Uterus (tissue), 4 donors: ENCODE data around the gene PNKD. TPM values are rescaled to one million over a fixed set of nuclear protein-coding genes. Genes with fewer than 3 reads are reported as not detected.

Experiments
- DNase-seq, 2 donors: peaks; one replicate each; pipeline ENCODE4 v3.0.0-alpha.2; 2019 to 2020
- H3K27ac ChIP-seq, 2 donors: fragments of 200-600 bp; sonication (generic); 1 replicate in 1 of 2; 2 replicates in 1 of 2; pipeline ENCODE4 v1.5.1; 2016 to 2018
- H3K27me3 ChIP-seq, 2 donors: fragments of 200-600 bp; sonication (generic); one replicate each; pipeline ENCODE4 v1.5.1; 2018 to 2019; ENCODE audit warnings: control low read depth in 1 of 2
- H3K36me3 ChIP-seq, 2 donors: fragments of 200-600 bp; sonication (generic); one replicate each; pipeline ENCODE4 v1.5.1; 2019; ENCODE audit warnings: control low read depth in 1 of 2
- H3K4me1 ChIP-seq, 2 donors: fragments of 200-600 bp; sonication (generic); one replicate each; pipeline ENCODE4 v1.5.1; 2018 to 2019; ENCODE audit warnings: control low read depth in 1 of 2
- H3K4me3 ChIP-seq, 2 donors: fragments of 200-600 bp; sonication (generic); 1 replicate in 1 of 2; 2 replicates in 1 of 2; pipeline ENCODE4 v1.5.1; 2018 to 2019; ENCODE audit warnings: mild to moderate bottlenecking in 1 of 2
- H3K9me3 ChIP-seq, 2 donors: fragments of 200-600 bp; sonication (generic); one replicate each; pipeline ENCODE4 v1.5.1; 2019; ENCODE audit warnings: control low read depth in 1 of 2
- CTCF ChIP-seq, 4 experiments: fragments of 200-600 bp in 2 of 4; fragments of 450-650 bp in 2 of 4; sonication (generic) in 2 of 4; IDR thresholded peaks; one replicate each; pipeline ENCODE4 v1.5.1; 2016 to 2019; ENCODE audit warnings: antibody characterized with exemption in 4 of 4, mild to moderate bottlenecking in 2 of 4, moderate library complexity in 1 of 4
- POLR2A ChIP-seq, 2 donors: fragments of 450-650 bp; IDR thresholded peaks; one replicate each; pipeline ENCODE4 v1.6.1; 2016; ENCODE audit warnings: antibody characterized with exemption in 2 of 2, mild to moderate bottlenecking in 1 of 2, moderate library complexity in 1 of 2
- intact Hi-C: fragments of 100-400 bp; cut with DNase I; formaldehyde crosslinking; loops from one replicate; pipeline ENCODE4 v1.15.1; 2023; ENCODE audit warnings: low total_unique reads
- total RNA-seq, 4 donors: library from RNA; depleted of rRNA in 3 of 4; stranded (reverse); fragments of >200 nt in 3 of 4; gene quantifications; one replicate each; pipeline versions ENCODE4 v1.1.0 to v1.2.4, GENCODE V29; 2014 to 2023
- donor health status: DM: yes; HTN: yes; CAD: no.

The PNKD gene
- total RNA-seq, 4 donors from 2014 or later: 11.8 to 47.8 (median 31.7) TPM

- Histone ChIP-seq H3K4me1 (peaks cover 5 to 24% of the 10 kb centered on the region in 2 donors), H3K27me3 (no peaks in the 10 kb centered on the region), H3K27ac (peak within 1 kb of the TSS; percentile 98 to 100), H3K9me3 (no peaks in the 10 kb centered on the region), H3K36me3 (no peaks in the 10 kb centered on the region), H3K4me3 (peak within 1 kb of the TSS; percentile 84 to 97)
- TF ChIP-seq CTCF (IDR thresholded peaks at IDR 0.05): peak; percentile 66 to 96 (median 94)
- TF ChIP-seq POLR2A (IDR thresholded peaks at IDR 0.05): peak; percentile 88
- intact Hi-C loops: loop anchor here (10.0 kb wide), 1 partner anchor 102 kb away; the partner anchor contains the start of gene CTDSP1
- DNase-seq: peak; percentile 75 to 86
Observed at GRCh38 chr2:218292048-218293014, 22.0 kb downstream of the PNKD start, which contains the start of gene TMBIM1. TMBIM1 (minus strand) TSS chr2:218292503; CDS start chr2:218282141, 10,362 bp downstream.

DNA sequence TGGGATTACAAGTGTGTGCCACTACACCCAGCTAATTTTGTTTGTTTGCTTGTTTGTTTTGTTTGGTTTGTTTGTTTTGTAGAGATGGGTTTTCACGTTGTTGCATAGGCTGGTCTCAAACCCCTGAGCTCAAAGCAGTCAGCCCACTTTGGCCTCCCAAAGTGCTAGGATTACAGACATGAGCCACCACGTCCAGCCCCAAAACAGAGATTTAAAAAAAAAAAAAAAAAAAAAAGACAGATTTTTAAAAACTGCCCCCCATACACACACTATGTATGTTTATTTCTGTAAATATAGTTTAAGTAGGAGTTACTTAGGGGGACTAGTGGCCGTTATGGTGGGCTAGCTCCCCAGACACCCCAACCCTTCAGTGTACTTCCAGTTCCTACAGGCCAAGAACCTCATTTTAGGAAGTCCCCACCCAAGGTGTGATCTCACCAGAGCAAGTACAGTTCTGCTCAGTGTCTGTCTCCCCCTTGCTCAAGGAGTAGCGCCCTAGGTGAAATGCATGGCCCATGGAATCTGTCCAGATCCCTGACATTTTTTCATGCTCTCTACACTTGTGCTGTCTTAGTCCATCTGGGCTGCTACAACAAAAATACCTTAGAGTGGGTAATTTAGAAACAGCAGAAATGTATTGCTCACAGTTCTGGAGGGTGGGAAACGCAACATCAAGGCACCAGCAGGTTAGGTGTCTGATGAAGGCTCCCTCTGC, 23.6 kb downstream of the PNKD start:
- H3K27ac ChIP-seq: peak overlapping the region in 1 of 2 donors; percentile 98
- intact Hi-C loops: loop anchor here (10.0 kb wide), 1 partner anchor 101 kb away; the partner anchor contains the start of gene CTDSP1
- TF ChIP-seq CTCF (IDR thresholded peaks at IDR 0.05) (no peak), POLR2A (IDR thresholded peaks at IDR 0.05) (no peak)
- DNase-seq: no peak
- no peaks in the 10 kb centered on the region for H3K9me3 ChIP-seq
- H3K4me3 ChIP-seq: no peak overlapping the region
- H3K36me3 ChIP-seq: no peaks in the 10 kb centered on the region
- no peaks in the 10 kb centered on the region for H3K27me3 ChIP-seq
- peaks cover 5 to 20% of the 10 kb centered on the region in 2 donors for H3K4me1 ChIP-seq

- H3K9me3 ChIP-seq: no peaks in the 10 kb centered on the region
- no peaks in the 10 kb centered on the region for H3K27me3 ChIP-seq
- H3K36me3 ChIP-seq: no peaks in the 10 kb centered on the region
- H3K4me3 ChIP-seq: no peak overlapping the region
- TF ChIP-seq CTCF (IDR thresholded peaks at IDR 0.05) (no peak), POLR2A (IDR thresholded peaks at IDR 0.05) (no peak)
- H3K4me1 ChIP-seq: peaks cover 5 to 16% of the 10 kb centered on the region in 2 donors
- no peak for DNase-seq
- H3K27ac ChIP-seq: no peak overlapping the region
- intact Hi-C loops: loop anchor here (10.0 kb wide), 1 partner anchor 100 kb away; the partner anchor contains the start of gene CTDSP1
Observed at GRCh38 chr2:218294430-218295022, 24.2 kb downstream of the PNKD start.

- no peak overlapping the region for H3K4me3 ChIP-seq
- peaks cover 5 to 12% of the 10 kb centered on the region in 2 donors for H3K4me1 ChIP-seq
- H3K27me3 ChIP-seq: no peaks in the 10 kb centered on the region
- no peak overlapping the region for H3K27ac ChIP-seq
- no peaks in the 10 kb centered on the region for H3K9me3 ChIP-seq
- DNase-seq: no peak
- intact Hi-C loops: loop anchor here (10.0 kb wide), 1 partner anchor 100 kb away; the partner anchor contains the start of gene CTDSP1
- no peaks in the 10 kb centered on the region for H3K36me3 ChIP-seq
- TF ChIP-seq CTCF (IDR thresholded peaks at IDR 0.05) (no peak), POLR2A (IDR thresholded peaks at IDR 0.05) (no peak)
Observed at GRCh38 chr2:218295029-218295428, 24.7 kb downstream of the PNKD start.
